Measurements from ENCODE around the gene C1QTNF7. TPM values are rescaled to one million over a fixed set of nuclear protein-coding genes. Genes with fewer than 3 reads are reported as not detected.

Gene C1QTNF7
- total RNA-seq, 6 donors from 2014 or later: 2.3 to 13.3 (median 7.9) TPM

DNA sequence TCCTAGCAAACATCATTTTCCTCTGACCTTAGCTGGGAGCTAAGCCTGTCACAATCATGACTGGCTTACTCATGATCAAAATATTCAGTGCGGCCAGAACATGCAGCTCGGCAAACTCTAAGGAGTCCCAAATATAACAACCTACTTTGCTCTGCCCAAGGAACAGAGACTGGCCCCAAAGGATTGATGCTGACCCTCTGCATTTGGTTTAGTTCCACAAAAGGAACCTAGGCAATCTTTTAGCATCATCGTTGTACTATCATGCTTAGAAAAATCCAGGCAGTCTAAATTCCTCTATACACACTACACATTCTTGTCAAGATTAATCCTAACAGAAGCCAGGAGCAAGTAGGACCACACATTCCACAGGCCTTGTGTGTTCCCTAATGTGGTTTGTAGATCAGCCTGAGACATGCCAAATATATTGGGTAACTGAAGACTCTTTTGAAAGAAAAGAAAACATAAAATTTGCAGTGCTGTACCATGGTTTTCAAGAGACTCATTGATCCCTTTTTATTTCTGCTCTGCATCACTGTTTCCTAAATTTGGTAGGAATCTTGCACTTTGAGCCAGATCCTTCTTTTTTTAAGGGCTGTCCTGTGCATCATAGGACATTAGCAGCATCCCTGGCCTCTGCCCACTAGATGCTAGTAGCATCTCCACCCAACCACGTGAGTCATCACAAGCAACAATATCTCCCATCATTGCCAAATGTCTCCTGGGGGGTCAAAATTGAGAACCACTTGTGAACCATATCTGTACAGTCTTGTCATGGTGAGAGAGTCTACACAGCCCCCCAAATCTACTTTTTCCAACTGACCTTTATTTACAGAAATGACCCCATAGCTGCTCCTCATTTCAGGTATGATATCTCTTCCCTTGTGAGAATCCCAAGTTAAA, 24.3 kb downstream of the C1QTNF7 start:
- Histone ChIP-seq H3K27ac (peak overlapping the region in 2 of 4 donors; percentile 13 to 55), H3K27me3 (no peaks in the 10 kb centered on the region), H3K4me1 (peaks cover 9 to 27% (median 15%) of the 10 kb centered on the region in 4 donors), H3K9me3 (no peaks in the 10 kb centered on the region), H3K36me3 (no peaks in the 10 kb centered on the region), H3K4me3 (no peak overlapping the region)
- ATAC-seq (ENCODE audit: low FRiP score in 2 of 2): peak; percentile 56 to 86
- WGBS, 2 donors: 59 to 68% methylated on average over 4 of the region's 4 CpGs
- DNase-seq: no peak
- TF ChIP-seq, protein P1, sequence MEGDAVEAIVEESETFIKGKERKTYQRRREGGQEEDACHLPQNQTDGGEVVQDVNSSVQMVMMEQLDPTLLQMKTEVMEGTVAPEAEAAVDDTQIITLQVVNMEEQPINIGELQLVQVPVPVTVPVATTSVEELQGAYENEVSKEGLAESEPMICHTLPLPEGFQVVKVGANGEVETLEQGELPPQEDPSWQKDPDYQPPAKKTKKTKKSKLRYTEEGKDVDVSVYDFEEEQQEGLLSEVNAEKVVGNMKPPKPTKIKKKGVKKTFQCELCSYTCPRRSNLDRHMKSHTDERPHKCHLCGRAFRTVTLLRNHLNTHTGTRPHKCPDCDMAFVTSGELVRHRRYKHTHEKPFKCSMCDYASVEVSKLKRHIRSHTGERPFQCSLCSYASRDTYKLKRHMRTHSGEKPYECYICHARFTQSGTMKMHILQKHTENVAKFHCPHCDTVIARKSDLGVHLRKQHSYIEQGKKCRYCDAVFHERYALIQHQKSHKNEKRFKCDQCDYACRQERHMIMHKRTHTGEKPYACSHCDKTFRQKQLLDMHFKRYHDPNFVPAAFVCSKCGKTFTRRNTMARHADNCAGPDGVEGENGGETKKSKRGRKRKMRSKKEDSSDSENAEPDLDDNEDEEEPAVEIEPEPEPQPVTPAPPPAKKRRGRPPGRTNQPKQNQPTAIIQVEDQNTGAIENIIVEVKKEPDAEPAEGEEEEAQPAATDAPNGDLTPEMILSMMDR (IDR thresholded peaks at IDR 0.05): no peak
- no peak for TF ChIP-seq EP300 (IDR thresholded peaks at IDR 0.05)
- TF ChIP-seq POLR2AphosphoS5 (IDR thresholded peaks at IDR 0.05): no peak
- no peak for TF ChIP-seq POLR2A (IDR thresholded peaks at IDR 0.05)

DNA sequence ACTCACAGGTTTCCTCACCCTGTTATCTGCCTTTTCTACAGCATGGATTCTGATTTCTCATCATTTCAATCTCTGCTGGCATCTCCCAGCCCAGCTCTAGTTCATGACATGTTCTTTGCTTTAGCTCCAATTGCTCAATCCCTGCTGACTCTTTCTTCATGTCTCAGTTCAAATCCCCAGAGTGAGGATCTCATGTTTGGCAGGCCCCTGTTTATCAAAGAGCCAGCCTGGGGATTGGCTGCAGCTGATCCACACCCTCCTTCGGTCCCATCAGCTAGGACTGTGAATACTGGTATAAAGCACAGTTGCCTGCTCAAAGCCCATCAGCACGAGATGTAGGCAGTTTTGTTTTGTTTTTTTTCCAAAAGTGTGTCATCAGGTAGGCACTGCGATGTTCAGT, 27.5 kb downstream of the C1QTNF7 start:
- TF ChIP-seq, protein P1 (IDR thresholded peaks at IDR 0.05): no peak
- TF ChIP-seq POLR2AphosphoS5 (IDR thresholded peaks at IDR 0.05) (peak; percentile 21 to 49), EP300 (IDR thresholded peaks at IDR 0.05) (no peak), POLR2A (IDR thresholded peaks at IDR 0.05) (no peak)
- H3K27ac ChIP-seq: peak overlapping the region in 3 of 4 donors; percentile 48 to 63 (median 56)
- DNase-seq (peak in 1 of 2 donors; percentile 23), ATAC-seq (ENCODE audit: low FRiP score in 2 of 2) (peak in 1 of 2 donors; percentile 65)
- no peaks in the 10 kb centered on the region for H3K27me3 ChIP-seq
- 72 to 75% methylated on average over 3 of the region's 3 CpGs for whole genome bisulfite sequencing, 2 donors
- H3K4me3 ChIP-seq: no peak overlapping the region
- H3K4me1 ChIP-seq: peaks cover 9 to 30% (median 17%) of the 10 kb centered on the region in 4 donors
- H3K9me3 ChIP-seq: no peaks in the 10 kb centered on the region
- H3K36me3 ChIP-seq: no peaks in the 10 kb centered on the region

DNA sequence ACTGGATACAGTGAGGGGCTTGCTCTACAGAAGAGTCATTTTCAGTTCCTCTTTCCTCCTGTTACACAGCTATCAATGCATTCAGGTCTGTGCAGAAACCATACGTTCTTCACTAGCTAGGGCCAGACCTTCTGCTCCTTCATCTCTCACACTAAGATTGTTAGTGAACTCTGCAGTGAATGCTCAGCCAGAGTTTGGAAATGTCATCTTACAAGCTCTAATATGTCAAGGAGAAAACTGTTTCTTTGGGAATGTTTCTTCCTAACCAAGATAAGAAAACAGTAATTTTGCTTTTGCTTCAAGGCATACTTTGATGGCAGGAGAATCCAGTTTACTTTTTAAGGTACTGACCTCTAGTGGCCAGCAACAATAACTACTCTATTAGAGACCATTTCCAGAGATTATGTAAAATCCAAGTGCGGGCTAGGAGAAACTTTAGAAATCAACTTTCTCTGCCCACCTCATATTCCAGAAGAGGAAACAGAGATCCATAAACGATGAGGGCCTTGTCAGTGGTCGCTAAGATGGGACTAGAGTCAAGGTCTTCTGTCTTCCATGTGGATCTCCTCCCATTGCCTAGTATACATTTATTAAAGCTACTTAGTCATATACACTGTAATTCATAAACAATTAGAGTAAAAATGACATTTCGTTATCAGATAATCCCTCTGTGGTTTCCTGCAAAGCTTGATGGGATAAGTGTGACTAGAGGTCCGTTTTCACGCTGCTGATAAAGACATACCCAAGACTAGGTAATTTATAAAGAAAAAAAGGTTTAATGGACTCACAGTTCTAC, 29.8 kb downstream of the C1QTNF7 start:
- ATAC-seq (ENCODE audit: low FRiP score in 2 of 2): peak; percentile 52 to 87

DNA sequence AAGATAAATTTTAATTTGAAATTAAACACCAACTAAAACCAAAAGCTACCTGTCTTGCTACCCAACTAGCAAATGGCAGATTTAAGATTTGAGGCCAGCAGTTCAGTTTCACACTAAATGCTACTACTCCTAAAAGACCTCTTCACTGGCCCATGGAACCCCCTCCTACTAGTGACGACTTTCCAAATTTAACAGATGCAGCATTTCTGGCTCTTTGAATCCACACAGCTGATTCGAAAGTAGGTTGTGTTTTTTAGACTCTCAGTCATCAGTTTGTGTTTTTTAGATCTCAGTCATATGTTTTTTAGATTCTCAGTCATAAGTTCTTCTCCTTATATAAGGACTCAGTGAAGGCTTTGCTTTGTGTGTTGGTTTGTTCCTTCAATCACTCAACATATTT, 30.8 kb downstream of the C1QTNF7 start:
- Histone ChIP-seq H3K4me1 (peaks cover 4 to 14% (median 6%) of the 10 kb centered on the region in 4 donors), H3K9me3 (no peaks in the 10 kb centered on the region), H3K27me3 (no peaks in the 10 kb centered on the region), H3K27ac (no peak overlapping the region), H3K36me3 (no peaks in the 10 kb centered on the region), H3K4me3 (no peak overlapping the region)
- ATAC-seq (ENCODE audit: low FRiP score in 2 of 2) (no peak), DNase-seq (no peak)
- no peak for TF ChIP-seq EP300 (IDR thresholded peaks at IDR 0.05)
- TF ChIP-seq, protein P1 (IDR thresholded peaks at IDR 0.05): no peak
- TF ChIP-seq POLR2A (IDR thresholded peaks at IDR 0.05): no peak
- TF ChIP-seq POLR2AphosphoS5 (IDR thresholded peaks at IDR 0.05): no peak
- WGBS, 2 donors: 67 to 73% methylated on average over 2 of the region's 2 CpGs

More for the DNA sequence above, 29.8 kb downstream of the C1QTNF7 start:
- TF ChIP-seq, protein P1 (IDR thresholded peaks at IDR 0.05): peak; percentile 47 to 79 (median 75)
- TF ChIP-seq POLR2AphosphoS5 (IDR thresholded peaks at IDR 0.05) (no peak), POLR2A (IDR thresholded peaks at IDR 0.05) (no peak)
- 27% methylated on average over 7 of the region's 7 CpGs for WGBS, 2 donors
- peaks cover 4 to 14% (median 6%) of the 10 kb centered on the region in 4 donors for H3K4me1 ChIP-seq
- H3K27ac ChIP-seq: peak overlapping the region in 3 of 4 donors; percentile 16 to 66 (median 40)
- H3K4me3 ChIP-seq: no peak overlapping the region
- H3K27me3 ChIP-seq: no peaks in the 10 kb centered on the region
- H3K9me3 ChIP-seq: no peaks in the 10 kb centered on the region
- H3K36me3 ChIP-seq: no peaks in the 10 kb centered on the region
- no peak for DNase-seq

Data from upper lobe of left lung (tissue), 6 donors.